MM.1S (cell line): ENCODE results near the gene GFPT1.

Source experiments
- DNase-seq: peaks from one replicate; pipeline ENCODE4 v3.0.0-alpha.2; 2015
- H2AFZ ChIP-seq: fragments of 300-600 bp; sonication (generic); 2 replicates; pipeline ENCODE4 v1.6.0; 2016; ENCODE audit warnings: antibody characterized with exemption, low read length
- H3F3A ChIP-seq: fragments of 300-600 bp; sonication (generic); 2 replicates; pipeline ENCODE4 v1.6.1; 2016; ENCODE audit warnings: mild to moderate bottlenecking, antibody characterized with exemption, low read length, moderate library complexity, mixed read lengths; ENCODE audit not compliant: insufficient read depth
- H3K27ac ChIP-seq: fragments of 300-600 bp; sonication (generic); 2 replicates; pipeline ENCODE4 v1.5.1; 2016; ENCODE audit warnings: mild to moderate bottlenecking, low read length
- H3K27me3 ChIP-seq: fragments of 300-600 bp; sonication (generic); replicated peaks from 2 replicates; pipeline ENCODE4 v1.6.0; 2016; ENCODE audit warnings: low read length; ENCODE audit not compliant: insufficient read depth
- H3K36me3 ChIP-seq: fragments of 300-600 bp; sonication (generic); replicated peaks from 2 replicates; pipeline ENCODE4 v1.6.1; 2016; ENCODE audit warnings: mild to moderate bottlenecking, low read length, mixed read lengths; ENCODE audit not compliant: insufficient read depth
- H3K4me1 ChIP-seq: fragments of 300-600 bp; sonication (generic); 2 replicates; pipeline ENCODE4 v1.6.1; 2016; ENCODE audit warnings: low read length, mixed read lengths
- H3K4me2 ChIP-seq: fragments of 300-600 bp; sonication (generic); 2 replicates; pipeline ENCODE4 v1.6.0; 2016; ENCODE audit warnings: low read depth, low read length
- H3K4me3 ChIP-seq: fragments of 300-600 bp; sonication (generic); 2 replicates; pipeline ENCODE4 v1.5.1; 2016; ENCODE audit warnings: low read length, mixed read lengths
- H3K79me2 ChIP-seq: fragments of 300-600 bp; sonication (generic); 2 replicates; pipeline ENCODE4 v1.6.1; 2016; ENCODE audit warnings: mixed run types, low read length, mixed read lengths
- H3K9ac ChIP-seq: fragments of 300-600 bp; sonication (generic); 2 replicates; pipeline ENCODE4 v1.6.1; 2016; ENCODE audit warnings: low read length, mixed read lengths
- H3K9me2 ChIP-seq: fragments of 300-600 bp; sonication (generic); replicated peaks from 2 replicates; pipeline ENCODE4 v1.6.1; 2016; ENCODE audit warnings: mild to moderate bottlenecking, low read length, mixed read lengths; ENCODE audit not compliant: insufficient read depth
- H3K9me3 ChIP-seq: fragments of 300-600 bp; sonication (generic); replicated peaks from 2 replicates; pipeline ENCODE4 v1.6.1; 2016; ENCODE audit warnings: mild to moderate bottlenecking, low read length, mixed read lengths; ENCODE audit not compliant: insufficient read depth
- H4K20me1 ChIP-seq: fragments of 300-600 bp; sonication (generic); 2 replicates; pipeline ENCODE4 v1.6.1; 2016; ENCODE audit warnings: mild to moderate bottlenecking, low read length, moderate library complexity, mixed read lengths; ENCODE audit not compliant: insufficient read depth
- EZH2 ChIP-seq: fragments of 300-600 bp; sonication (generic); optimal IDR thresholded peaks from 2 replicates; pipeline ENCODE3; 2017; ENCODE audit warnings: low read depth, mild to moderate bottlenecking, antibody characterized with exemption, low read length, mixed read lengths
- EZH2phosphoT487 ChIP-seq: fragments of 300-600 bp; sonication (generic); IDR thresholded peaks from 2 replicates; pipeline ENCODE4 v1.6.1; 2018; ENCODE audit warnings: antibody characterized with exemption, low read length
- TF ChIP-seq, protein P1 (sequence below): fragments of 300-600 bp; sonication (generic); IDR thresholded peaks from 2 replicates; pipeline ENCODE4 v1.5.1; 2016; ENCODE audit warnings: antibody characterized with exemption, low read length, mixed read lengths

The GFPT1 gene

DNA sequence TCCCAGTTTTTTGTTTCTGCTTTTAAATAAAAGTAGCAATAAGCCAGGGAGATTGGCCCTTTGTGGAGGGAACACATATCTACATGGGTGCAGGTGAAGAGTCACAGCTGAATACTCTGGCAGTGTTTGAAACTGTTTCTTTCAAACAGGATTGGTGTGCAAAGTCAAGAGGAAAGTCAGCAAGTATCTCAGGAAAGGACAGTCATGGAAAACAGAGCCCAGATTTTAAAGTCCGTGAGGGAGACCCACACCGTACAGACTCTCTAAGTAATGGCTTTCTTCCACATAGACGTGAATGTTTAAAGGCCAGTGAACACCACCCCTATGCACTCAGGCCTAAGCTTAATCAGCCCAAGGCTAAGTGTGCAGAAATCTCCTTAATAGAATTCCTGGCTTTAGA, 95.3 kb downstream of the GFPT1 start:
- Histone ChIP-seq H3K27me3 (no peaks in the 10 kb centered on the region), H3K9me2 (no peaks in the 10 kb centered on the region), H3K4me3 (no peak overlapping the region), H3K9me3 (0 out of 2 replicates have a peak, but pooled peaks cover 4% of the 10 kb centered on the region), H3K79me2 (no peaks in the 10 kb centered on the region), H3K36me3 (no peaks in the 10 kb centered on the region), H3F3A (no peaks in the 10 kb centered on the region), H2AFZ (no peak overlapping the region), H3K9ac (no peak overlapping the region), H3K4me2 (no peak overlapping the region), H3K27ac (no peak overlapping the region), H4K20me1 (no peaks in the 10 kb centered on the region), H3K4me1 (no peaks in the 10 kb centered on the region)
- TF ChIP-seq EZH2, result no peak
- no peak for TF ChIP-seq EZH2phosphoT487
- TF ChIP-seq, protein P1, sequence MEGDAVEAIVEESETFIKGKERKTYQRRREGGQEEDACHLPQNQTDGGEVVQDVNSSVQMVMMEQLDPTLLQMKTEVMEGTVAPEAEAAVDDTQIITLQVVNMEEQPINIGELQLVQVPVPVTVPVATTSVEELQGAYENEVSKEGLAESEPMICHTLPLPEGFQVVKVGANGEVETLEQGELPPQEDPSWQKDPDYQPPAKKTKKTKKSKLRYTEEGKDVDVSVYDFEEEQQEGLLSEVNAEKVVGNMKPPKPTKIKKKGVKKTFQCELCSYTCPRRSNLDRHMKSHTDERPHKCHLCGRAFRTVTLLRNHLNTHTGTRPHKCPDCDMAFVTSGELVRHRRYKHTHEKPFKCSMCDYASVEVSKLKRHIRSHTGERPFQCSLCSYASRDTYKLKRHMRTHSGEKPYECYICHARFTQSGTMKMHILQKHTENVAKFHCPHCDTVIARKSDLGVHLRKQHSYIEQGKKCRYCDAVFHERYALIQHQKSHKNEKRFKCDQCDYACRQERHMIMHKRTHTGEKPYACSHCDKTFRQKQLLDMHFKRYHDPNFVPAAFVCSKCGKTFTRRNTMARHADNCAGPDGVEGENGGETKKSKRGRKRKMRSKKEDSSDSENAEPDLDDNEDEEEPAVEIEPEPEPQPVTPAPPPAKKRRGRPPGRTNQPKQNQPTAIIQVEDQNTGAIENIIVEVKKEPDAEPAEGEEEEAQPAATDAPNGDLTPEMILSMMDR, result no peak
- DNase-seq, result no peak

DNA sequence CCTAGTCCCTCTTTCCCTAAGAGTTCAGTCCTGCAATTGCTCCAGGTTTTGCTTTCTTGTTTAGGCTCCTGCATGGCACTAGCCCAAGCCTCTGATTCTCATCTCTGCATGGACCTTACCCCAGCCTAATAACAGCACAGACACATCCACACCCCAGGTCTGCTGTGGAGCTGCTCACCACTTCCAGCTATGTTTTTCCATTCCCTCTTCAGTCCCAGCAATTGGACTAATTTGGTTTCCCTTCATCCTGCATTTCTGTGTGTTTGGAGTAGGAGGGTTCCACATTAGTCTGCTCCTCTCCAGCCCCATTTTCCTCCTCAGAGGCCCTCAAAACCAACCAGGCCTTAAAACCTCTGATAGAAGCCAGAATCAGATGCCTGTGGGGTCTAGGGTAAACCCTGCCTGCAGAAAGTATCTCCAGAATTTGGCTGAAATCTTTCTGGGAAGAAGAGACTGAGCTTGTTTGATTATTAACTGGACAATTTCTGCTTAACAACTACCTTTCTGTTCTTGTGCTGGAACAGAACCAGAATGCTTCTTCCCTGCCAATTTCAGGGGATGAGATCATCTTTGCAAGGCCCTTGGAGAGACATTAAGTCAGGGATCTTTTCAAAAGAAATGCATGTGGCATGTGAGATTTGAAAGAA, 95.9 kb downstream of the GFPT1 start:
- DNase-seq, result no peak
- Histone ChIP-seq H3K4me2 (no peak overlapping the region), H4K20me1 (no peaks in the 10 kb centered on the region), H3K9me2 (no peaks in the 10 kb centered on the region), H3K79me2 (no peaks in the 10 kb centered on the region), H3K9me3 (0 out of 2 replicates have a peak, but pooled peaks cover 4% of the 10 kb centered on the region), H3K9ac (no peak overlapping the region), H3K36me3 (no peaks in the 10 kb centered on the region), H3K4me3 (no peak overlapping the region), H3F3A (no peaks in the 10 kb centered on the region), H3K27me3 (no peaks in the 10 kb centered on the region), H3K4me1 (no peaks in the 10 kb centered on the region), H3K27ac (no peak overlapping the region), H2AFZ (no peak overlapping the region)
- no peak for TF ChIP-seq EZH2
- TF ChIP-seq EZH2phosphoT487, result no peak
- TF ChIP-seq, protein P1, result no peak

DNA sequence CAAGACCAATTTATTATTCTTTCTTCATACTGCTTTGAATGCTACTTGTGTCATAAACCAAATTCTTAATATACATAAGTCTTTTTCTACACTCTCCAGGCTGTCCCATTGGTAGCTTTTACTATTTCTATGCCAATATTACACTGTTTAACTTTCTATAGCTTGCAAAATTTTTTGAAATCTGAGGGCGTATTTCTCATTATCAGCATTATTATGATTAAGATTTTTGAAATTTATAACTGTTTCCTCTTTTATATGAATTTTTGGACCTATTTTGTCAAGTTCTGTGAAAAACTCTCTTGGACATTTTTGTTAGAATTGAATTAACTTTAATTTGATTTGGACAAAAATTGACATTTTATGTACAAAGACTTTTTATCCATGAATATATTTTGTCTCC, 98.6 kb downstream of the GFPT1 start:
- TF ChIP-seq, protein P1, result no peak
- TF ChIP-seq EZH2phosphoT487 (no peak), EZH2 (no peak)
- Histone ChIP-seq H3K9me2 (no peaks in the 10 kb centered on the region), H3K4me2 (no peak overlapping the region)

More for the DNA sequence above, 98.6 kb downstream of the GFPT1 start:
- Histone ChIP-seq H3K79me2 (no peaks in the 10 kb centered on the region), H3F3A (no peaks in the 10 kb centered on the region), H3K9ac (no peak overlapping the region), H2AFZ (no peak overlapping the region), H3K9me3 (0 out of 2 replicates have a peak, but pooled peaks cover 4% of the 10 kb centered on the region), H4K20me1 (no peaks in the 10 kb centered on the region), H3K4me1 (no peaks in the 10 kb centered on the region), H3K36me3 (no peaks in the 10 kb centered on the region), H3K27ac (no peak overlapping the region), H3K4me3 (no peak overlapping the region), H3K27me3 (no peaks in the 10 kb centered on the region)
- no peak for DNase-seq
